Activated CD8-positive, alpha-beta T cell treated with anti-CD3 and anti-CD28 coated beads for 36 hours (primary cell): ENCODE results near the gene NPHP4. TPM values are rescaled to one million over a fixed set of nuclear protein-coding genes. Genes with fewer than 3 reads are reported as not detected.

Experiments used
- ATAC-seq: fragments of 200-7000 bp; cut with Tn5 transposase; one replicate; pipeline ENCODE4 v1.10.0; 2021; ENCODE audit warnings: mild to moderate bottlenecking, moderate library complexity
- CTCF ChIA-PET: fragments of 350-600 bp; sonication (Branson Sonifier 250); formaldehyde crosslinking; loops from one replicate; lab custom pipeline; 2021; ENCODE audit warnings: antibody characterized with exemption; lab: Charles Lee
- POLR2A ChIA-PET: fragments of 350-600 bp; sonication (Branson Sonifier 250); formaldehyde crosslinking; loops from one replicate; lab custom pipeline; 2021; ENCODE audit warnings: antibody characterized with exemption; lab: Charles Lee
- DNase-seq: peaks from one replicate; pipeline ENCODE4 v3.0.0-alpha.2; 2020
- H3K27ac Mint-ChIP-seq: one replicate; pipeline ENCODE4 v1.8.0; 2021; ENCODE audit warnings: mild to moderate bottlenecking, mixed read lengths
- H3K27me3 Mint-ChIP-seq: one replicate; pipeline ENCODE4 v1.8.0; 2021; ENCODE audit warnings: mixed read lengths
- H3K36me3 Mint-ChIP-seq: one replicate; pipeline ENCODE4 v1.8.0; 2021; ENCODE audit warnings: low read depth, mixed read lengths
- H3K4me1 Mint-ChIP-seq: one replicate; pipeline ENCODE4 v1.8.0; 2021; ENCODE audit warnings: low read depth, mixed read lengths
- H3K4me3 Mint-ChIP-seq: one replicate; pipeline ENCODE4 v1.8.0; 2021; ENCODE audit warnings: mild to moderate bottlenecking, moderate library complexity, mixed read lengths
- H3K9me3 Mint-ChIP-seq: one replicate; pipeline ENCODE4 v1.8.0; 2021; ENCODE audit warnings: mixed read lengths
- CTCF ChIP-seq: fragments of 200-600 bp; IDR thresholded peaks from one replicate; pipeline ENCODE4 v1.8.0; 2022; ENCODE audit warnings: antibody characterized with exemption, mild to moderate bottlenecking
- intact Hi-C: fragments of 100-400 bp; cut with micrococcal nuclease; formaldehyde crosslinking; loops from one replicate; pipeline ENCODE4 v1.10.0; 2022
- total RNA-seq, 2 experiments: library from RNA; stranded (reverse); gene quantifications; one replicate each; pipeline ENCODE4 v1.2.3, GENCODE V29; 2021

NPHP4 gene
- total RNA-seq, 2 experiments from 2014 or later, result 16.5 to 16.8 TPM

DNA sequence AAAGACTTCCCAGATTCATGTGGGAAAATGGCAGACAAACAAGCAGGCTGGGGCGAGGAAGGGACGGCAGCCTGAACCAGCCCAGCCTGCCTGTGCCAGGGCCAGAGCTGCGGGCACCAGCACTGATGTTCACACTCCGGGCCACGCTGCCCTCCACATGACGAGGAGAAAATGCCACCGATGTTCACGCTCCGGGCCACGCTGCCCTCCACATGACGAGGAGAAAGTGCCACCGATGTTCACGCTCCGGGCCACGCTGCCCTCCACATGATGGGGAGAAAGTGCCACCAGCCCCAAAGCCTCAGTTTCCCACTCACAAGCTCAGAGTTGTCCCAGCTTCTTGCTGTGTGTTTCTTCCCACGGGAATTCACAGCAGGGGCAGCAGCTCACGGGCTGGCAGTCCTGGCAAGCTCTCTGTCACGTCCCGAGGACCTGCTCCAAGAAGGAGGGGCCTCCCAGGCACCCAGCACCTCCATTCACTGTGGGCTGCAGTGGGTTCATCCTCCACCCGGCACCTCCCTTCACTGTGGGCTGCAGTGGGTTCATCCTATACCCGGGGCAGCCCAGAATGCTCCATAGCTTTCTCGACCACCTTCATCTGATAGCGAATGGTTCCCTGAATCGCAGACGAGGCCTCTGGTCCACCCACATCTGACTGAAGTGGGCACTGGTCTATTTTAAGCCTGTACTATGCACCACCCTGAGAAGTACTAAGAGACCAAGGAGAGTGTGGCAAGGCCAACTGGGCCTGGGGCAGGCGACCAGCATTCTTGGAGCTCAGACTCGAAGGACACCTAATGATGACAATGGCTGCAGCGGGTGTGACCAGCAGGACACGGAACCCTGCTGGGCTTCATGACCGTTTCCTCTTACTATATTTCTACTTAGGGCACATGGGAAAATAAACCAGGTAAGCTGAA, 108.8 kb downstream of the NPHP4 start:
- DNase-seq (no peak), ATAC-seq (no peak)
- intact Hi-C loops, result no loop called here
- H3K4me3 Mint-ChIP-seq, result no peak overlapping the region
- peaks cover 4% of the 10 kb centered on the region for H3K9me3 Mint-ChIP-seq
- peaks cover 12% of the 10 kb centered on the region for H3K36me3 Mint-ChIP-seq
- H3K27ac Mint-ChIP-seq, result no peak overlapping the region
- no peak for TF ChIP-seq CTCF
- POLR2A ChIA-PET, result no interaction called here
- CTCF ChIA-PET, result no interaction called here
- H3K27me3 Mint-ChIP-seq, result no peaks in the 10 kb centered on the region
- H3K4me1 Mint-ChIP-seq, result no peaks in the 10 kb centered on the region

- TF ChIP-seq CTCF, result no peak
- ChIA-PET POLR2A (no interaction called here), CTCF (no interaction called here)
- DNase-seq (no peak), ATAC-seq (no peak)
- intact Hi-C loops, result no loop called here
- Mint-ChIP-seq H3K9me3 (peaks cover 4% of the 10 kb centered on the region), H3K27me3 (no peaks in the 10 kb centered on the region), H3K4me1 (no peaks in the 10 kb centered on the region), H3K36me3 (peaks cover 12% of the 10 kb centered on the region), H3K27ac (no peak overlapping the region), H3K4me3 (no peak overlapping the region)
These were observed 109.7 kb downstream of the NPHP4 start for GRCh38 chr1:5882367-5883128.

DNA sequence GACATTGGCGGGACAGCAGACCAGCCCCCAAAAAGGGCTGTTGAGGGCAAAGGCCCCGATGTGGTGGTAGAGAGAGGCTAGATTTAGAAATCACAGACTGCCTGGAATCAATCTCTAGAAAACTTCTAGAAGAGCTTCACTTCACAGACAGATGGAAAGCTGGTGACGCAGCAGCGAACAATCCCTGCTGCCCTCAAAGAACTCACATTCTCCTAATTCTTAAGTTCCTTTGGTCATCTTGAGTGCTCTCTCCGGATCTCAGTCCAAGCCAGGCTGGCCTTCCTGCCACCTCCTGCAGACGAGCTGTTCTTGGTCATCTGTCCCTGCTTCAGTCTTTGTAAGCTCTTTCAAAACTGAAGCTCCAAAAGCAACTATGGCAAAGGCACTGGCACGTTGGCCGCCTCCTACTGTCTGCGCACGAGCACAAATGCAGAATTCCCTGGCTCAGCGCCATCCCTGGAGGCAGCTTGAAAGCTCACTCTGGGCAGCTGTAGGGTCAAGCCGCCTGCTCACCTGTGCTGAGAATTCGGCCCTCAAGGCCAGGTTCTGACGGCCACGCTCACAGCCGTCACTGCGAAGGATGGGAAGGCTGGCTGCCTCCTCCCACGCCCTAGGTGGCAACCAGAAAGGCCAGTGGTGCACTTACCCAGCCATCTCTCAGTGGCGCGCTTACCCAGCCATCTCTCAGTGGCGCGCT, 110.6 kb downstream of the NPHP4 start:
- H3K27me3 Mint-ChIP-seq, result no peaks in the 10 kb centered on the region
- ChIA-PET CTCF (no interaction called here), POLR2A (interaction anchor here (1.0 kb wide), 1 partner anchor 38 kb away, joined by 3 read pairs; no protein-coding TSS in a partner anchor)
- no peak overlapping the region for H3K4me3 Mint-ChIP-seq
- intact Hi-C loops, result no loop called here
- ATAC-seq, result no peak
- H3K4me1 Mint-ChIP-seq, result no peaks in the 10 kb centered on the region
- peaks cover 4% of the 10 kb centered on the region for H3K9me3 Mint-ChIP-seq
- no peak overlapping the region for H3K27ac Mint-ChIP-seq
- TF ChIP-seq CTCF, result no peak
- H3K36me3 Mint-ChIP-seq, result peaks cover 12% of the 10 kb centered on the region
- no peak for DNase-seq

GRCh38 chr1:5880630-5881405, 111.4 kb downstream of the NPHP4 start:
- H3K27me3 Mint-ChIP-seq, result no peaks in the 10 kb centered on the region
- H3K27ac Mint-ChIP-seq, result no peak overlapping the region
- H3K9me3 Mint-ChIP-seq, result peaks cover 4% of the 10 kb centered on the region
- DNase-seq, result no peak
- peaks cover 12% of the 10 kb centered on the region for H3K36me3 Mint-ChIP-seq
- no peaks in the 10 kb centered on the region for H3K4me1 Mint-ChIP-seq
- TF ChIP-seq CTCF, result no peak
- POLR2A ChIA-PET, result interaction anchor here (1.0 kb wide), 1 partner anchor 37 kb away, joined by 3 read pairs; no protein-coding TSS in a partner anchor
- CTCF ChIA-PET, result no interaction called here
- no peak for ATAC-seq
- H3K4me3 Mint-ChIP-seq, result no peak overlapping the region
- intact Hi-C loops, result no loop called here
